Measurements from ENCODE around the gene PDE6B. TPM values are rescaled to one million over a fixed set of nuclear protein-coding genes. Genes with fewer than 3 reads are reported as not detected.

The PDE6B gene
- total RNA-seq, 4 donors from 2014 or later: not detected

DNA sequence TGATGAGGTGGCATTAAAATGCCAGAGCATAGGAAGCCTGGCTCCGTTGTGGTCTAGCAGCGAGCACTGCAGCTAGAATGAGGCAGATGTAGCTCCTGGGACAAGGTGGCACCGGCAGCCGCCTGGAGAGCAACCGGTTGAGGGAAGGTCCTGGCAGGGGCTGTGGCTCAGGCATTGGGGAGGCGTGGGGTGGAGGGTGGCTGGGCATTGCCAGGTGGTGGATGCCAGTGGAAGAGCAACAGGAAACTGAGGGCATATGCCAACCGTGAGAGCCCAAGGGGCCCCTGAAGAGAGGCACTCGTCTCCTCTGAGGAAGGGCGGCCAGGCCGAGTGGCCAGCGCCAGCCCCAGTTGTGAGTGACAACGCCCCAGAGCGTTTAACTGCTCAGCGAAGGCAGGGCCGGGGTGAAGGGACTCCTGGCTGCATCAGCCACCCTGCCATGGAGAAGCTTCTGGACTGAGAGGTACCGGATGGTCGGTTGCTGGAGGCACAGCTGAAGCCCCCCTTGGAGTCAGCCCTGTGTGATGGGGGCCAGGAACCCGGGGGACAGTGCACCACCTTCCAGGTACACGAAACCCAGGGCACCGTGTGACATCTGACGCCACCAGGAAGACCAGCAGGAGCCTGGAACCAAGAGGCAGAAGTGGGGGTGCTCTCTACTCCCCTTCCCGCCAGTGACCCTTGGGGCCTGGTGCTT lies 13.2 kb upstream of the PDE6B start:
- H3K36me3 ChIP-seq: no peaks in the 10 kb centered on the region
- H3K27ac ChIP-seq: no peak overlapping the region
- no peak overlapping the region for H3K4me3 ChIP-seq
- no peak for ATAC-seq
- no peak for DNase-seq
- peaks cover 0 to 3% (median 0%) of the 10 kb centered on the region in 3 donors for H3K27me3 ChIP-seq
- in situ Hi-C loops (cut with MboI; ENCODE audit: low sequenced_read_pairs in 4 of 4) (no loop called here), intact Hi-C loops (cut with DNase I; ENCODE audit: low total_unique reads) (no loop called here)
- no peaks in the 10 kb centered on the region for H3K4me1 ChIP-seq
- no peak for TF ChIP-seq POLR2A (IDR thresholded peaks at IDR 0.05)
- no peaks in the 10 kb centered on the region for H3K9me3 ChIP-seq

- in situ Hi-C loops (cut with MboI; ENCODE audit: low sequenced_read_pairs in 4 of 4) (no loop called here), intact Hi-C loops (cut with DNase I; ENCODE audit: low total_unique reads) (no loop called here)
- no peak overlapping the region for H3K27ac ChIP-seq
- H3K4me3 ChIP-seq: no peak overlapping the region
- H3K4me1 ChIP-seq: no peaks in the 10 kb centered on the region
- ATAC-seq (no peak), DNase-seq (no peak)
- no peaks in the 10 kb centered on the region for H3K9me3 ChIP-seq
- no peak for TF ChIP-seq POLR2A (IDR thresholded peaks at IDR 0.05)
- TF ChIP-seq, protein P1, sequence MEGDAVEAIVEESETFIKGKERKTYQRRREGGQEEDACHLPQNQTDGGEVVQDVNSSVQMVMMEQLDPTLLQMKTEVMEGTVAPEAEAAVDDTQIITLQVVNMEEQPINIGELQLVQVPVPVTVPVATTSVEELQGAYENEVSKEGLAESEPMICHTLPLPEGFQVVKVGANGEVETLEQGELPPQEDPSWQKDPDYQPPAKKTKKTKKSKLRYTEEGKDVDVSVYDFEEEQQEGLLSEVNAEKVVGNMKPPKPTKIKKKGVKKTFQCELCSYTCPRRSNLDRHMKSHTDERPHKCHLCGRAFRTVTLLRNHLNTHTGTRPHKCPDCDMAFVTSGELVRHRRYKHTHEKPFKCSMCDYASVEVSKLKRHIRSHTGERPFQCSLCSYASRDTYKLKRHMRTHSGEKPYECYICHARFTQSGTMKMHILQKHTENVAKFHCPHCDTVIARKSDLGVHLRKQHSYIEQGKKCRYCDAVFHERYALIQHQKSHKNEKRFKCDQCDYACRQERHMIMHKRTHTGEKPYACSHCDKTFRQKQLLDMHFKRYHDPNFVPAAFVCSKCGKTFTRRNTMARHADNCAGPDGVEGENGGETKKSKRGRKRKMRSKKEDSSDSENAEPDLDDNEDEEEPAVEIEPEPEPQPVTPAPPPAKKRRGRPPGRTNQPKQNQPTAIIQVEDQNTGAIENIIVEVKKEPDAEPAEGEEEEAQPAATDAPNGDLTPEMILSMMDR (IDR thresholded peaks at IDR 0.05 in 4 of 5, conservative IDR thresholded peaks at IDR 0.05 in 1 of 5): no peak
- H3K27me3 ChIP-seq: peaks cover 0 to 6% (median 0%) of the 10 kb centered on the region in 3 donors
- no peaks in the 10 kb centered on the region for H3K36me3 ChIP-seq
Observed at GRCh38 chr4:612749-613125, 12.6 kb upstream of the PDE6B start.

DNA sequence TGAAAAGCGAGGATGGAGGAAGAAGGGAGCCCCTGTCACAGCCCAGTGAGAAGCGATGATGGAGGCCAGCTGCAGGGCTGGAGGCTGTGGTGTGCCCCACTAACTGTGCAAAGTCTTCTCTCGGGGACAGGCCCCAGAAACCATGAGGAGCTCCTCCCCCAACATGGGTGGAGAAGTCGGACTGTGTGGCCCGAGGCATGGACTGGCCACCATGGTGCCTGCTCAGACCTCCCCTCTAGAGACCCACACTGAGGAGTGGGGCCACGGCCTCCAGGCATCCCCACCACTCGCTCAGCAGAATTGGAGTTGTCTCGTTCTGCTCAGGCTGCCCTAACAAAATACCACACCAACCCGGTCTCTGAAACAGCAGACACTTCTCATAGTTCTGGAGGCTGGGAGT lies 12.2 kb upstream of the PDE6B start:
- no peaks in the 10 kb centered on the region for H3K4me1 ChIP-seq
- no peak overlapping the region for H3K27ac ChIP-seq
- TF ChIP-seq, protein P1 (IDR thresholded peaks at IDR 0.05 in 4 of 5, conservative IDR thresholded peaks at IDR 0.05 in 1 of 5): no peak
- TF ChIP-seq POLR2A (IDR thresholded peaks at IDR 0.05): no peak
- peaks cover 0 to 6% (median 0%) of the 10 kb centered on the region in 3 donors for H3K27me3 ChIP-seq
- intact Hi-C loops (cut with DNase I; ENCODE audit: low total_unique reads): no loop called here
- no peak overlapping the region for H3K4me3 ChIP-seq
- H3K9me3 ChIP-seq: no peaks in the 10 kb centered on the region
- no peaks in the 10 kb centered on the region for H3K36me3 ChIP-seq
- in situ Hi-C loops (cut with MboI; ENCODE audit: low sequenced_read_pairs in 4 of 4): no loop called here
- ATAC-seq (no peak), DNase-seq (no peak)

GRCh38 chr4:616091-616490 lies 9.3 kb upstream of the PDE6B start:
- Histone ChIP-seq H3K27ac (no peak overlapping the region), H3K36me3 (no peaks in the 10 kb centered on the region), H3K4me3 (no peak overlapping the region), H3K9me3 (no peaks in the 10 kb centered on the region), H3K27me3 (peaks cover 0 to 6% (median 0%) of the 10 kb centered on the region in 3 donors), H3K4me1 (no peaks in the 10 kb centered on the region)
- TF ChIP-seq, protein P1 (IDR thresholded peaks at IDR 0.05 in 4 of 5, conservative IDR thresholded peaks at IDR 0.05 in 1 of 5): no peak
- TF ChIP-seq POLR2A (IDR thresholded peaks at IDR 0.05): no peak
- in situ Hi-C loops (cut with MboI; ENCODE audit: low sequenced_read_pairs in 4 of 4): no loop called here
- DNase-seq (no peak), ATAC-seq (no peak)
- intact Hi-C loops (cut with DNase I; ENCODE audit: low total_unique reads): no loop called here

DNA sequence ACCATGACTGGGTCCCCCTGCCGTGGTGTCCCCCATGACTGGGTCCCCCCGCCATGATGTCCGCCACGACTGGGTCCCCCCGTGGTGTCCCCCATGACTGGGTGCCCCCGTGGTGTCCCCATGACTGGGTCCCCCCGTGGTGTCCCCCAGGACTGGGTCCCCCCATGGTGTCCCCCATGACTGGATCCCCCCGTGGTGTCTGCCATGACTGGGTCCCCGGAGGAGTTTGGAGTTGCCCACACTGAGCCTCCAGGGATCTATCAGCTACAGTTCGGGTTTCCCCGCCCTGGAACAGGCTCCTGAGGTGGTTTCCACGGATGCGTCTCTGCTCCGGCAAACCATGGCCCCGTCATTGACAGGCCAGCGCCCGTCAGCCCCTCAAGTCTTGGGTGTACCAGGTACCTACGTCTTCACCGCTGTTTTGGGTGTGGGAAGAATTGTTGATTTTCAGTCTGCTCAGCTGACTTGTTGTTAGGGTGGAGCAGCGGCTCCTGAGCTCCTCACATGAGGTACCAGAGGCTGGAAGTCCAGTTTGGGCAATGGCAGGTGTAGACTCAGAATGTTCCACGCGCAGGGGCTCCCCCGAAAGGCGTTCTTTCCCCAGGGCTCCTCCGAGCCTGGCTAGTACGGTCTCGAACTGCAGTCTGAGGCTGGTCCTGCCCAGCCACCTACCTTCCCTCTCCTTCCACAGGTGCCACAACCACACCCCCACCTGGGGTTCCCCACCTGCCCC lies 8.3 kb upstream of the PDE6B start:
- intact Hi-C loops (cut with DNase I; ENCODE audit: low total_unique reads): no loop called here
- TF ChIP-seq, protein P1 (IDR thresholded peaks at IDR 0.05 in 4 of 5, conservative IDR thresholded peaks at IDR 0.05 in 1 of 5): no peak
- no peak for TF ChIP-seq POLR2A (IDR thresholded peaks at IDR 0.05)
- Histone ChIP-seq H3K9me3 (no peaks in the 10 kb centered on the region), H3K4me3 (no peak overlapping the region), H3K36me3 (no peaks in the 10 kb centered on the region), H3K27me3 (peaks cover 0 to 6% (median 0%) of the 10 kb centered on the region in 3 donors), H3K4me1 (no peaks in the 10 kb centered on the region), H3K27ac (no peak overlapping the region)
- in situ Hi-C loops (cut with MboI; ENCODE audit: low sequenced_read_pairs in 4 of 4): no loop called here
- no peak for DNase-seq
- no peak for ATAC-seq

Data from gastrocnemius medialis (tissue), 4 donors.